NCI-H446 (cell line): Measurements from ENCODE around the gene TMEM106A.
"Not testable (repeated sequence)": the region's sequence is repeated elsewhere in the genome, so short reads cannot be mapped to it uniquely, and the experiment has no call there.

ENCODE experiments used
- DNase-seq, 2 experiments: peaks; one replicate each; lab custom pipeline; 2025; lab: John Stamatoyannopoulos, UW

The TMEM106A gene

DNA sequence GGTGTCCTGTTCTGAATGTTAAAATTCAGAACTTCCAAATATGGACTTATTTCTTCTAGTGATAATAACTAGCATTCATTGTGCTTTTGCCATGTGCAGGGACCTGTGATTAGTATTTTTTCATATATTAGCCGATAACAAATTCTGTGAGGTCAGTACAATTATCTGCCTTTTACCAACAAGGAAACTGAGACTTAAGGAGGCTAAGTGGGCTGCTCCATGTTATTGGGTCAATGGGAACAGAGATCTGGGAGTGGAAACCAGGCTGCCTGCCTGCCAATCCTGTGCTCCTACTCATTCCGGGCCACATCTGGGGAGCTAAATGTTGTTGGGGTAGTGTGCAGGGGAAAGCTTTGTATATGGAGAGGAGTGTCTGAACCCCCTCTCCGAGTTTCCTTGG, 3.7 kb downstream of the TMEM106A start:
- DNase-seq: no peak

DNA sequence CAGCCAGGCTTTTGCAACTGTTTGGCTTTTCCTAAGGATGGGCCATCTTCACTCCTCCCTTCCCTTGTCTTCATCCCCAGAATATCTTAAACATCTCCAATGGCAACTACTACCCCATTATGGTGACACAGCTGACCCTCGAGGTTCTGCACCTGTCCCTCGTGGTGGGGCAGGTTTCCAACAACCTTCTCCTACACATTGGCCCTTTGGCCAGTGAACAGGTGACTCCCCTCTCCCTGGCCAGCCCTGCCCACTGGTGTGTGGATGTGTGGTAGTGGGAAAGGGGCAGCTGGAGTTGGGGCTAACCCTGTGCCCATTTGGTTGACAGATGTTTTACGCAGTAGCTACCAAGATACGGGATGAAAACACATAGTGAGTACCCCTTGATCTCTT, 4.7 kb downstream of the TMEM106A start:
- no peak for DNase-seq

DNA sequence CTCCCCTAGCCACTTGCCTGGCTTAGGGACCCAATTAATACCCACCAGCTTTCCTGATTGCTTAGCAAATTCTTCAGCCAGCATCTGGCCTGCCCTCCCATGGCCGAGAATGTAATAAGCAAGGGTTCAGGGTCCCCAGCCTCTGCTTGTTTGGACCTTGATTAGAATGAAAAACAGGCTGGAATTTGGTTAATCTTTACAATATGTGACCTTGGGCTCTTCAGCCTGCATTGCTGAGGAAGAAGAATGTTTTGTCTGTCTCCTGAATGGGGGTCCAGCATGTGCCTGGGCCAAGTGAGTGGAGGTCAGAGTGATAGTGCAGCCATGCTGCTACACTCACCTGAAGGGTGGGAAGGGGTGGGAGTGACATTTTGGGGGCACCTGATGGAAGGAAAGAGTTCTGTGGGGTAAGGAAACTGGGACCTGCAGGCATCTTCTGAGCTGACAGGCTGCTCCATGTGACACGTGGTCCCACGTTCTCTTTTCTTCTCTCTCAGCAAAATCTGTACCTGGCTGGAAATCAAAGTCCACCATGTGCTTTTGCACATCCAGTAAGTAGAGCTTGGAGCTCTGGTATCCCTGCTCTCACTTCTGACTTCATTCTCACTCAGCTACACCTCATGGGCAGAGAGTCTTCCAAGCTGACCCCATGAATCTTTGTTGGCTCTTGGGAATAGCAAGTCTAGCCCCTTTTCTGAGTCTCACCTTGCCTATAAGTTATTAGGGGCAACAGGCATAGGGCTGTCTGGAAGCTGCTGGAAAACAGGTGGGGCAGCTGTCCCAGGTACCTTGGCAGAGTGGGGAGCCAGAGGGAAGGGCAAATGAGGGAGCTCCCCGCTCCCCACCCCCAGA, 5.3 kb downstream of the TMEM106A start:
- no peak for DNase-seq

DNA sequence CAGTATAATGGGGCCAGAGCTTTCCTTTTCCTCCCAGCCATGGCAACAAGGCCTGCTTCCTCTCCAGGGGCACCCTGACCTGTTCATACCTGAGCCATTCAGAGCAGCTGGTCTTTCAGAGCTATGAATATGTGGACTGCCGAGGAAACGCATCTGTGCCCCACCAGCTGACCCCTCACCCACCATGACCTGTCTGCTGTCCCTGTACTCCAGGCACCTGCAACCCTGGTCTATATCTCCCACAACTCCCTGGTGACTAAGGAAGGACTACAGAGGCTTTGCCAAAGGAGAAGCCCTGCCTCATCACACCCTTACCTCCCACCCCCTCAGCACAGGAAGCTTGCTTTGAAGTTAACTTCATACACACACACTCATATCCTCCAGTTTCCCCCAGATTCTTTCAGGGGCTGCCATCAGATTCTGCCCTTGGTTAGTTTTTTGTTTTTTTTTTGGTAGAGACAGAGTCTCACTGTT, 6.0 kb downstream of the TMEM106A start:
- no peak for DNase-seq

DNA sequence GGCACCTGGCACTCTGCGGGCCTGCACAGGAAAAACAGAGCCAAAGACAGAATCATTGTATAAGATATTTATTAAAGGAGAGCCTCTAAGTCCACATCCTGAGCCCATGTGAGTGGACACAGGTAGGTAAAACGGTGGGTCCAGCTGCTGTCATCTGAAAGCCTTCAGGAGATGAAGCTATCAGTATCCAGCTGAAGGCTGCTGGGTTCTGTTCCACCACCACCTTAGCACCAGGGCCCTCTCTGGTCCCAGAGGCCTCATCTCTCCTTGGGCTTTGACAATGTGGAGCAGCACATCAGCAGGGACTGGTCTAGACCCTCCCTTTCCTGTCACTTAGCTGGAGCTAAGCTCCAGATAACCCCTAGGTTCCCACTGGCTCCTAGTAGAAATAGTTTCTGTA, 7.3 kb downstream of the TMEM106A start:
- DNase-seq: no peak

DNA sequence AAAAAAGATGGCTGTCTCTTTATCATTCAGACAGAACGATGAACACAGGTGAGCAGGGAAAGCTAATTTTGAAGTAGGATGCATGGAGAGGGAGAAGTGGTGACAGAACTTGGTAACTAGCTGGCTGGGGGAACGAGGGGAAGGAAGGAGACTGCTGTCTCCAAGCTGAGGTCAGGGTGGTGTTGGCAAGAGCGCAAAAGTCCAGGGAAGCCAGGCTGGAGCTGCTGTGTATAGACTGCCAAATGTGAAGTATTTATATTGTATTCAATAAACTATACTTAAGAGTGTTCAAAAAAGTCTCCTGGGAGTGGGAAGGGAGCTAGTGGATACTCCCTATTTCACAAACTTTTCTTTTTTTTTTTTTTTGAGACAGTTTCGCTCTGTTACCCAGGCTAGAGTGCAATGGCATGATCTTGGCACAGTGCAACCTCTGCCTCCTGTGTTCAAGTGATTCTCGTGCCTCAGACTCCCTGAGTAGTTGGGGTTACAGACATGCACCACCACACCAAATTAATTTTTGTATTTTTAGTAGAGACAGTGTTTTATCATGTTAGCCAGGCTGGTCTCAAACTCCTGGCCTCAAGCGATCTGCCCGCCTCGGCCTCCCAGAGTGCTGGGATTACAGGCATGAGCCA, 8.2 kb downstream of the TMEM106A start:
- DNase-seq: no peak

DNA sequence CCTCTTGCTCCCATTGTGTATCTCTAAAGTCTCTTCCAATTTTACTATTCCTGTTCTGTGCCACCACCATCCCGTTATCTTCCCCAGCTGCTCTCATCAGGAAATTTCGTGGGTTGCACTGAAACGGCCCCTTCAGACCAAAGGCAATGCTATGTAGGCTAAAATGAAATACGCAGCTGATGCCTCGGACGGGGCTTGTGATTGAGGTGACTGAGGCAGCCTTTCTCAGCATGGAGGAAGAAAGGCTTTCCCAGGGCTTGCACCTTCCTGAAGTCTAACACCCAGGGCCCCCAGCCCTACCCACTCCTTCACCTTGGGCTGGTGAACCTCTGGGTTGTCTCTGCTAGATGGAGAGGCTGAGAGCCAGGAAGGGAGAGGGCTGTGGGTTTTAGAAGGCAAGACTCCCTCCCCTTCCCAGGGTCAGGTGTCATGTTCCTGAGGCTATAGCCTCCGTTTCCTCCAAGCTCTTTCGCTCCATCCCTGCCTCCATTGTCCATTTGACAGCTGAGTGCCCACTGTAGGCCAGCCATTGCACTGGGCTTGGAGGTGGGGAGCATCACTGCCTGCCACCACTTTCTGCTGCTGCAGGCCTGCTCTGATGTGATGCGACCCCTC, 8.9 kb downstream of the TMEM106A start:
- no peak for DNase-seq

DNA sequence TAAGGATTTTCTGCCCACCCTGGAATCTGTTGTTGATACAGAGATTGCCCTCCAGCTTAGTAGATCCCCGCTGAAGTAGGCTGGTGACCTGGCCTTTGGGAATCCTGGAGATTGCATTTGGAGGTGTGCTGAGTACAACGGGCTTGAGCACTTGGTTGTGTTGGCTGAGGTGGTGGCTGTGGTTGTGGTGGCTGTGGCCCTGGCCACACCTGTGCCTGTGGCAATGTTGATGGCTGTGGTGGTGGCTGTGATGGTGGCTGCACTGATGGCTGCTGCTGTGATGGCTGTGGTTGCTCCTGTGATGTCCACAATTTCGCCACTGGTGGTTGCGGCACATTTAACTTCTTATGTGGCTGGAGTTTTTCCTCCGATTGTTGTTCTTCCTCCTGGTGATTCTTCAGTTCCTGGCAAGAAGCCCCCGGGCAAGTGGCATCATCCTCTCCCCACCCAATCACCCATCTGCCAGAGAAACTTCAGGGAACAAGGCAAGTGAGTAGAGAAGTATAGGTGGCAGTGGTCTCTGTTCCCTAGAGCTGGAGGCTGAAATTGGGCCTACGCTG, 12.6 kb downstream of the TMEM106A start:
- DNase-seq: no peak

DNA sequence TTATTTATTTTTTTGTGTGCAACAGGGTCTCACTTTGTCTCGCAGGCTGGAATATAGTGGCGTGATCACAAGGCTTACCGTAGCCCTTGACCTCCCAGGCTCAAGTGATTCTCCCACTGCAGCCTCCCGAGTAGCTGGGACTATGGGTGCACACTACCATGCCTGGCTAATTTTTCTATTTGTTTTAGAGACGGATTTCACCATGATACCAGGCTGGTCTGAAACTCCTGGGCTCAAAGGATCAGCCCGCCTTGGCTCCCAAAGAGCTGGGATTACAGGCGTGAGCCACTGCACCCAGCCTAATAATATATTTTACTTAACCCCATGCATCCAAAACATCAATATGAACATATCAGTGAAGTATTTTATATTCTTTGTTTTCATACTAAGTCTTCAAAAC, 14.7 kb downstream of the TMEM106A start:
- DNase-seq: no peak

DNA sequence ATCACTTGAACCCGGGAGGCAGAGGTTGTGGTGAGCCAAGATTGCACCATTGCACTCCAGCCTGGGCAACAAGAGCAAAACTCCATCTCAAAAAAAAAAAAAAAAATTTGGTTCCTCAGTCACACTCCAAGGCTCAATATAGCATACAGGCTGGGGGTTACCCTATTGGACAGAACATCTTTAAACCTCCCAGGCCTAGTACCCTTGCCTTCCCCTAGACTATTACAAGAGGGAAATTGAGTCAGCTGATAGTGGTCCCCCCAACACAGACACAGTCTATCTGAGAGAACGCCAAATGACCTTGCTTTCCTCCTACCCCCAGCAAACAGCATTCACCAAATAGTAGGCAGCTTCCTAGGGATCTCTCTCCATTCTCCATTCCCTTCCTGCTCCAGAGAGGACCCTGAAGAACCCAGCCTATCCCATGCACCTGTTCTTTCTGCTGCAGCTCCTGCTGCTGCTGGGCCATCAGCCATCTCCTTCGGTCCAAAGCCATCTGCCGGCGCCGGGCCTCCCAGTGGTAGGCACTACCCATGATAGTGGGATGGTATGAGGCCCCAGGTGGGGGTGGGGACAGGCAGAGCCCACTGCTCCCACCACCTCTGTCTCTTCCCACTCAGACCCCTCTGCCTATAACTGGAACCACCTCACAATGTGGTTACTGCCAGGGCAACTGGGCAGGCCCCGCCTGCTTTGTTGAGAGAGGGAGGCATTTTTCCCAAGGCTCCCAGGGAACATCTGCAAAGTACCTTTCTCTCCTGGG, 16.5 kb downstream of the TMEM106A start, which contains the start of gene CCDC200:
TSS of gene CCDC200 (minus strand) at position 604 of the 763 bp plus-strand sequence. CDS start at position 535, 69 bp downstream.
- not testable (repeated sequence) for DNase-seq

DNA sequence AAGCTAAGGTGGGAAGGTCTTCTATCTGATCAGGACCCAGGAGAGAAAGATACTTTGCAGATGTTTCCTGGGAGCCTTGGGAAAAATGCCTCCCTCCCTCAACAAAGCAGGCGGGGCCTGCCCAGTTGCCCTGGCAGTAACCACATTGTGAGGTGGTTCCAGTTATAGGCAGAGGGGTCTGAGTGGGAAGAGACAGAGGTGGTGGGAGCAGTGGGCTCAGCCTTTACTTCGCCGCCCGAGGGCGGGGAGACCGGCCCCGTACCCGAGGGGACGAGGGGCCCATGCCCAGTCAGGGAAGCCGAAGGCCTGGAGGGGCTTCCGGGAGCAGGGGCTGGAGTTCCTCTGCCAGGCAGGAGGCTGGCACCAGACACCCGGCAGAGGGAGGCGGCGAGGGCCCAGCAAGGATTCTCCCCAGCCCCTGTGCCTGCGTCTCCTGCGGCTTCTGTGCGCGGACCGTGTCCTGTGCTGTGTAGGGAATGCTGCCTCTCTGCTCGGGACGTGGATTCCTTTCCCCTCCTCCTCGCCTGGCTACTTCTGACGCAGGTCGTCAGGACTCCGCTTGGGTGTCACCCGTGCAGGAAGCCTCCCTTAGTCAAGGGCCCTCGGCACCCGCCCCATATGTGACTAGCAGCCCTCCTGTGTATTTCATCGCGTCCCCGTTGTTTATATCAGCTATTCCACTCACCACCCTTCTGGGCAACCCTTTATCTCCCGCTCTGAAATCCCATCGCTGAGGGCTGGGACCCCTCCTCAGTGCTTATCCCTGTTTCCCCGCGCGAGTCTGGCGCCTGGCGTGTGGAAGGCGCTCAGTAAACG, 19.7 kb downstream of the TMEM106A start:
- not testable (repeated sequence) for DNase-seq

DNA sequence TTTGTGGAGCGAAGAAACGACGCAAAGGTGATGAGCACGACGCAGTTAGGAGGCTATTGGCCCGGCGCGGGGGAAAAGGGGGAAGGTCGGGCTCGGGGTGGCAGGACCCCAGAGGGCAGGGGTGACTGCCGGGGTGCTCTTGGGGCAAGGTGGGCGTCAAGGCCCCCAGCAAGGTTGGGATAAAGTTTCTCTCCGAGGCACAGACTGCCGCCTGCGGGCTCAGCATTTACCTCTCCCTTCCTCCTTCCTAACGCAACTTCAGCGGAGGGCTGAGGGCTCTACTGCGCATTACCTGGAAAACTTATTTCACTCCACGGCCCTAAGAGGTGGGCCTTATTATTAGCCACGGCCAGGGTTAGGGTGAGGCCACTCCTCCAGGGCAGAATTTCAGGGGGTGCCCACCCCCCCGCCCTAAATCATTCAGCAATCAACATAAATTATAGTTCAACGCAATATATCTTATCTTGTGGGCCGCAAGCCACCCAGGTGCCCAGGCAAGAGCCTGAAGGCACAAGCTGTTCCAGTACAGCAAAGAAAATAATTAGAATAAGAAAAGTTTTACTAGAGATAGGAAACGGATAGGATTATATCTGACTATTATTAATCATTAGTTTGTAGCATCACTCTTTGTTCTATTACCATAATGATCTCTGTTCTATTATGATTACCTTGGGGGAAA, 20.5 kb downstream of the TMEM106A start:
- not testable (repeated sequence) for DNase-seq

DNA sequence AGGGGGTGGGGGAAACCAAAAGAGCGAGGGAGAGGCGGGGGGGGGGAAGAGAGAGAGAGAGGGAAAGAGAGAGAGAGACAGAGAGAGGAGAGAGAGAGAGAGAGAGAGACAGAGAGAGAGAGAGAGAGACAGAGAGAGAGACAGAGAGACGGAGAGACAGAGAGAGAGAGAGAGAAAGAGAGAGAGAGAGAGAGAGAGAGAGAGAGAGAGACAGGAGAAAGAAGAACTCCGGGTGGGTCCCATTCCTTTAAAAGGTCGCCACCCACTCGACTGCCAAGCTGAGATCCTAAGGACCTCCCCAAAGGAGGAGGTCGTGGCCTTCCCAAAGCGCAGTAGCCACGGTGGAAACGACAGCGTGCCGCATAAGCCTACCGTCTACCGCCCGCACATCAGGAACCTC, 21.6 kb downstream of the TMEM106A start:
- DNase-seq: not testable (repeated sequence)

DNA sequence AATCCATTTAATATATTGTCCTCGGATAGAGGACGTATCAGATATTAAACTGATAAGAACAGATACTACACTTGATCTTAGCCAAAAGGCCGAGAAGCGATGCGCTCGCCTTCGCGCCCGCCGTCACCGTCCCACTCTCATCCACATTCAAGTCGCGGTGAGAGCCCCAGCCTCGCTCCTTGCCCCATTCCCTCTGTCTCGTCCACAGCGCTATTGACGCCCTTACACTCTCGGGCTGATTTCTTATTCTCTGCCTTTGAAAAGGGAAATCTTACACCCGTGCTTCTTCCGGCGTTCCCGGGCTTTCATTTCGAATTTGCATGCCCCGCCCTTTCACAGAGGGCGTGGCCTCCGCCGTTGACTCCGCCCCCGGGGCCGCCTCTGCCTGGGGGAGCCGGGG, 22.2 kb downstream of the TMEM106A start, which contains the start of gene RNU2-1:
TSS of gene RNU2-1 (minus strand) at position 101 of the 400 bp plus-strand sequence.
- not testable (repeated sequence) for DNase-seq

DNA sequence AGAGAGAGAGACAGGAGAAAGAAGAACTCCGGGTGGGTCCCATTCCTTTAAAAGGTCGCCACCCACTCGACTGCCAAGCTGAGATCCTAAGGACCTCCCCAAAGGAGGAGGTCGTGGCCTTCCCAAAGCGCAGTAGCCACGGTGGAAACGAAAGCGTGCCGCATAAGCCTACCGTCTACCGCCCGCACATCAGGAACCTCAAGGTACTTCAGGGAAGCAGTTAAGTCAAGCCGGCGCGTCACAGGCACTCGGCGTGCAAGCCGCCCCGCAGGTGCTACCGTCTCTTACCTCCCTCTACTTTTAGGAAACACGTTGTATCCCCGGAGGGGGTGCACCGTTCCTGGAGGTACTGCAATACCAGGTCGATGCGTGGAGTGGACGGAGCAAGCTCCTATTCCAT, 27.9 kb downstream of the TMEM106A start:
- not testable (repeated sequence) for DNase-seq

DNA sequence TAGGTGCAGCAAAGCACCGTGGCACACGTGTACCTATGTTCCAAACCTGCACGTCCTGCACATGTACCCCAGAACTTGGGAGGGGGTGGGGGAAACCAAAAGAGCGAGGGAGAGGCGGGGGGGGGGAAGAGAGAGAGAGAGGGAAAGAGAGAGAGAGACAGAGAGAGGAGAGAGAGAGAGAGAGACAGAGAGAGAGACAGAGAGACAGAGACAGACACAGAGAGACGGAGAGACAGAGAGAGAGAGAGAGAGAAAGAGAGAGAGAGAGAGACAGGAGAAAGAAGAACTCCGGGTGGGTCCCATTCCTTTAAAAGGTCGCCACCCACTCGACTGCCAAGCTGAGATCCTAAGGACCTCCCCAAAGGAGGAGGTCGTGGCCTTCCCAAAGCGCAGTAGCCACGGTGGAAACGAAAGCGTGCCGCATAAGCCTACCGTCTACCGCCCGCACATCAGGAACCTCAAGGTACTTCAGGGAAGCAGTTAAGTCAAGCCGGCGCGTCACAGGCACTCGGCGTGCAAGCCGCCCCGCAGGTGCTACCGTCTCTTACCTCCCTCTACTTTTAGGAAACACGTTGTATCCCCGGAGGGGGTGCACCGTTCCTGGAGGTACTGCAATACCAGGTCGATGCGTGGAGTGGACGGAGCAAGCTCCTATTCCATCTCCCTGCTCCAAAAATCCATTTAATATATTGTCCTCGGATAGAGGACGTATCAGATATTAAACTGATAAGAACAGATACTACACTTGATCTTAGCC, 29.1 kb downstream of the TMEM106A start:
- not testable (repeated sequence) for DNase-seq

DNA sequence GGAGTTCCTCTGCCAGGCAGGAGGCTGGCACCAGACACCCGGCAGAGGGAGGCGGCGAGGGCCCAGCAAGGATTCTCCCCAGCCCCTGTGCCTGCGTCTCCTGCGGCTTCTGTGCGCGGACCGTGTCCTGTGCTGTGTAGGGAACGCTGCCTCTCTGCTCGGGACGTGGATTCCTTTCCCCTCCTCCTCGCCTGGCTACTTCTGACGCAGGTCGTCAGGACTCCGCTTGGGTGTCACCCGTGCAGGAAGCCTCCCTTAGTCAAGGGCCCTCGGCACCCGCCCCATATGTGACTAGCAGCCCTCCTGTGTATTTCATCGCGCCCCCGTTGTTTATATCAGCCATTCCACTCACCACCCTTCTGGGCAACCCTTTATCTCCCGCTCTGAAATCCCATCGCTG, 34.8 kb downstream of the TMEM106A start:
- not testable (repeated sequence) for DNase-seq
